Stimulated activated CD4-positive, alpha-beta T cell treated with anti-CD3 and anti-CD28 coated beads, Interleukin-12 subunit alpha, Interleukin-12 subunit beta, amount 100 ng/mL, for 24 hours (primary cell): ENCODE results near the gene MRPS5.
"Not testable (repeated sequence)": the region's sequence is repeated elsewhere in the genome, so short reads cannot be mapped to it uniquely, and the experiment has no call there.

Source experiments
- DNase-seq, 2 experiments: peaks; one replicate each; pipeline ENCODE4 v3.0.0-alpha.2; 2020; ENCODE audit warnings: low read depth in 2 of 2

Gene MRPS5

DNA sequence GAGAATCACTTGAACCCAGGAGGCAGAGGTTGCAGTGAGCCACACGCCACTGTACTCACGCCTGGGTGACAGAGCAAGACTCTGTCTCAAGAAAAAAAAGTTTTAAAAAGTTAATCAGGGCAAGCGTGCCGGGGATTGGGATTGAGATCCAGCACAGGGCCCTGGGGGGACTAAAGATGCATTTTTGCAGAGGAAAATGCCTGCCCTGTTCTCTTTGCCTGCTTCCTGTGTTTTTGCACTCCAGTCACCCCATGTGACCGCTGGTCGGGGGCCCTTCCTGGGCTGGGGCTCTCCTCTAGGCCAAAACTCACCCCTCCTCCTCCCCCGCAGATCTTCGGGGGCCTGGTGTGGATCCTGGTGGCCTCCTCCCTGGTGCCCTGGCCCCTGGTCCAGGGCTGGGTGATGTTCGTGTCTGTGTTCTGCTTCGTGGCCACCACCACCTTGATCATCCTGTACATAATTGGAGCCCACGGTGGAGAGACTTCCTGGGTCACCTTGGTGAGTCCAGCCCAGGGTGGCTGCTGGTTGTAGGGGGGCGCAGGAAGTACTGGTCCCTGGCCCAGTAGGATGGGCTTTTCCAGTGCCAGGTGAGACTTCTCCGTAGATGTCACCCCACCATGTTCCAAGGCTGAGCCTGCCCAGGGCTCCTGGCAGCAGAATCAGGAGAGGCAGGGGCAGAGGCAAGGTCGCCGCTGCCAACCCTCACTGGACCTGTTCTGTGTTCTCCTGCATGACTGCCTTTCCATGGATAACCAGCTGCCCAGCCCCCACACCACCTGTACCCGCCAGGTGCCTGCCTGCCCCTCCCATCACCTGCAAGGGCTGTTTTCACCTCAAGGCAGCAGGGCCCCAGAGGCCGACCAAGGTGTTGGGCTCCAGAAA is 73.7 kb downstream of the MRPS5 start:
- no peak for DNase-seq

DNA sequence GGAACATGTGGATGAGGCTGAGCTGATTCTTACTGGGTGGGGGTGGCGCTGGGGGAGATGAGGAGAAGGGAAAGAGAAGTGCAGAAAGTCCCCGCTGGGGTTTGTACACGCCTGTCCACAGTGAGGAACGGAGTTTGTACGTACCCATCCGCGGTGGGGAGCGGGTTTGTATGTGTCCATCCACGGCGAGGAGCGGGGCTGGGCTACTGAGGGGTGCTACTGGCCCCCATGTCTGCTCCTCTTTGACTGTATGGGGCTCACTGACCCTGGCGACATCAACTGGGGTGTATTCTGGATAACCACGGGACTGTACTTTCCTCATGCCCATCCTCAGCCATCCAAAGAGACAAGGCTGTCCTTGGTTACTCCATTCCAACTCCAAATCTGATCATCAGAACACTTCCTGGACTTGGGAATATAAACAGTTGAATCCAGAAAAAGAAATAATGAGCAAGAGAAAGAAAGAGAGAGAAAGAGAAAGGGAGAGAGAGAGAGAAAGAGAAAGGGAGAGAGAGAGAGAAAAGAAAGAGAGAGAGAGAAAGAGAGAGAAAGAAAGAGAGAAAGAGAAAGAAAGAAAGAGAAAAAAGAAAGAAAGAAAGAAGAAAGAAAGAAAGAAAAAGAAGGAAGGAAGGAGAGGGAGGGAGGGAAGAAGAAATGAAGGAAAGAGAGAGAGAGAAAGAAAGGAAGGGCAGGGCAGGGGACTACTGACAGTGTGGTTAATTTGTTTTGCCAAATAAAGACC is 75.1 kb downstream of the MRPS5 start:
- DNase-seq, result no peak

DNA sequence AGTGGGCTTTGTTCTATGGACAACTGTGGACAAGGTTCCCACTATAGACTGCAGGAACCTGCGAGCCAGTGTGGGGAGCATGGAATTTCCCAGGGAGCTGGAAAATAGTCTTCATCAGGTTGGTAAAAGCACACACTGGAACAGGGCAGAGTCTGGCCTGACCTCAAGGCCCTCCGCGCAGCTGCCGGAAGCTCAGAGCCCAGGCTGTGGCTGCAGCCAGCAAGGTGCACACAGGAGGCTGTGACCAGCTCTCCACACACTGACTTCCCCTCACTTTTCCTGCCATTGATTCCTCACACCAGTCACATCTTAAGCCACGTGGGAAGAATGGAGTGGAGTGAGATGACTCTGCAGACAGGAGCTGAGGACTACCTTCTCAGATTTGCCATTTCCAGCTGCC is 77.0 kb downstream of the MRPS5 start:
- DNase-seq, result no peak

DNA sequence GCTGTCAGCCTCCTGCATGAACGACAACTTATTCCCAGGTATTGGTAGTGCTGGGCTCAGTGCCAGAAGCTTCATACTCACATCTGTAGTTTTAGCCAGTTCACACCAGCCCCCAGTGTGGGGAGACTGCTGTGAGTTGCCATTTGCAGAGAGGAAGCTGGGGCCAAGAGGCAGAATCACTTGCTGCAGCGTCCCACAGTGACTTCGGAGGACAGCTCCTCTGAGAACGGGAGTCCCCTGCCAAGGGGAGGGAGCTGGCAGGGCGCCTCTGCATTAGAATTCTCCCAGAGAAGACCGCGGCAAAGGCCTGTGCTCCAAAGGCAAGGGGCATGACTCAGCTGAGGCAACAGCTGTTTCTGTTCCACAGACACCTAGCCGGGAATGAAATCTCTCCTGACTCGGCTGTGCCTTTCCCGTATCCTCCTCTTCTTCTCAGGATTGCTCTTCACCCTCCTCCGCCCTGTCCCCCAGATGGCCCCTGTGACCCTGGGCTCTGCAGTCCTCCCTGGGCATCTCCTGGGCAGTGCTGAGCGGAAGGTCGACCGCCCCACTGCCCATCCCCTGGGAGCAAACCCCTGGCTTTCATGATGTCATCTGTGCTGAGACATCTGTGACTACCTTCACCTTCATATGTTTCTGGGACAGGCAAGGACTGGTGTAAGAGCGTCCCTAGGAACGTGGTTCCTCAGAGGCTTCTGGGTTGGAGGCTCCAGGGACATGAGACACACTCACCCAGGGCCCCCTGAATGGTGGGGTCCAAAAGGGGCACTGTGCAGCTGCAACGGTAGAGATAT is 78.1 kb downstream of the MRPS5 start:
- DNase-seq, result no peak

DNA sequence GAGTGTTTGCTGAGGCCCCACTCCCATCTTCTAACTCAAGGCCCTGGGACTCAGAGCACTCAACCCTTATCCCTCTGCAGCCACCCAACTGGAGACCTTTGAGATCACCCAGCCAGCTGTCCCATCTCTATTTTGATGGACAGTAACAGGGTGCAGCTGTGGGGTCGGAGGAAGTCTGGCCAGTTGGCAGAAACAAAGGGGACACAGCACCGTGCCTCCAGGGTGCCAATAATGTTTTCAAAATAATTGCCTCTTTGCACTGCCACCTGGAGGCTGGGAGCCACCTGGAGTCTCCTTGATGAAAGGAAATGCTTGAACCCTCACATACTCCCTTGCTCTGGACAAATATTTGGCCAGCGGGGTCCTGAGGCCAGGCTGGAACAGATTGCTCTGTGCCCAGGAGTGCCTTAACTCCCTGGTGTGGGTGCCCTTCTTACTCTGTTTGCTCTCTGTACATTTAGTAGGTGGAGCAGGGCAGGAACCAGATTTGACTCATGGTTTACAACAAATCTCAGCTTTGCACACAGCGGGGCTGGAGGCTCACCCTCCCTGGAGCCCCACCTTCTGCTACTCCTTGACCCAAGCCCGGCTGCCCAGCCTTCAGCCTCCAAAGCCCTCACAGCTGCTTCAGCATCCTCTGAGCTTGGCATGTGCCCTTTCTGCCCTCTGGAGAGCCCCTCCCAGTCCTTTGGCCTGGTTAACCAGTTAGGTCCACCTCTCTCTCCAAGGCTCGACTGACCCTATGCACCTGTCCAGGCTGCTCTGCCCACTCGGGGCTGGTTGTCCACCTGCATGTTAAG is 78.9 kb downstream of the MRPS5 start:
- no peak for DNase-seq

DNA sequence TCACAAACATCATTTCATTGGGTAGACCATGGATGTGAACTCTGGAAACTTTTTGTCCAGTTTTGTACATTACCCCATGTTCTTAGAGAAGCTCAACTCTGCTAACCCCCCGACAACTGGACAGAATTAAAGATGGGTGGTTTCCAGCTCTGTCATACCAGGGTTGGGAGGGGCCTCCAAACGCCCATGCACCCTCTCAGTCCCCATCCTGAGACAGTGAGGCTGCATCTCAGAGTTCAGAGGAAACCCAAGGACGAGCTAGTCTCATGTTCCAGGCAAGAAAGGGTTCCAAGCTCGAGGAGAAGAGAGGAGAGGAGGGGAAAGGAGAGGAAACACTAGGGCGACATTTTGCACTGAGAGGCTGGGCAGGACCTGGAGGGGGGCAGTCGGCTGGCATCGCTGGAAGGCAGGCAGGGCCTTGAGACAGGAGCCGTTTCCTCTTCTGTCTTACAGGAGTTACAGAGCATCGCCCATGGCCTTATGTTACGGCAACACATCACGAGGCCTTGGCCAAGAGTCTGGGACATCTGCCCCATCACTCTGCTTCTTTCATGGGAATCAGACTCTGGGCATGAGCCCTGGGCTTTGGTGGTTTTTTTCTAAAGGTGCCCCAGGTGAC is 79.7 kb downstream of the MRPS5 start:
- DNase-seq, result no peak

DNA sequence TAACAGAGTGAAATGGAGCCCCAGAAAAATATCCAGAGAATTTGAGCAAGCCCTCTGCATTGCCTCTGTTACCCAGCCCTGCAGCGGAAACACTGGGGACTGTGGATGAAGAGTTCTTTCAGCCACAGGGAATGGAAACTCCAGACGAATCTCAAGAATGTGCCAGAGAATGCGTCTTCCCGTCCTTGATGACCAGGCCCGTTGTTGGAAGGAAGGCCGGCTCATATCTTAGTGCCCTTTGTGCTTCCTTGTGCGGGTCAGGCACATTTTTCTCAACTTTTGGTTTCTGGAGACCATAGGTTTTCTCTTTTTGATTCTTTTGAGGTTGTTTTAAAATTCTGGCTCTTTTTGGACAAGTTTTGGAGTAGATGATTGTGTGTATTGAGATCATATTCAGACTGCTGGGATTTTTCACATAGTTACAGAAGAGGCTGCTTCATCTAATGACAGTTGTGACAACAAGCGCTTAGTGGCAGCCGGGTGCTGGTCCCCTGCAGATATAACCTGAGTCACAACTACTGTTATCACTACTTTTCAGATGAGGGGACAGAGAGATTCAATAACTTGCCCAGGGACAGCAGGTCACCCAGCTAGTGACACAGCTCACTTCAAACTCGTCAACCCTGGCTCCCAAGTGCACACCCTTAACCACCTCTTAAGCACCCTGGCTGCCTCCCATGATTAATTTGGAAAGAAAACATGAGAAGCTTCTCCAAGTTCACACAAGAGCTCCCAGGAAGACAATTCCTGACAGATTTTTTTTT is 80.4 kb downstream of the MRPS5 start:
- DNase-seq, result no peak

DNA sequence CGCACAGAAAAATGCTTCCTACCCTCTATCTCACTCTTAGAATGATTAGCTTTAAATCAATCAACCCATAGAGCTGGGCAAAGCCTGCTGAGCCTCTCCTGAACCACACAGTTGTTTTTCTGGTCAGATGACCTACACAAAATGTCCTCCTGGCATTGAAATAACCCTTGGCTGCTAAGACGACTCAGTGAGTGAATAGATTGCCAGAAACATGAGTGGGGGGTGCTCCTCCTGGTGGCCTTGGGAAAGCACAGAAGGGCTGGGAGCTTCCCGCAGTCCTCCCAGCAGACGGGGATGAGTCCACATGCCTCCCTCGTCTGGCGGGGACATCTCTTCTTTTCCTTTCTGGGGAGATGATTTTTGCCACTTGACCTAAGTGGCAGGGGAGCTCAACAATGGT is 81.2 kb downstream of the MRPS5 start:
- no peak for DNase-seq

DNA sequence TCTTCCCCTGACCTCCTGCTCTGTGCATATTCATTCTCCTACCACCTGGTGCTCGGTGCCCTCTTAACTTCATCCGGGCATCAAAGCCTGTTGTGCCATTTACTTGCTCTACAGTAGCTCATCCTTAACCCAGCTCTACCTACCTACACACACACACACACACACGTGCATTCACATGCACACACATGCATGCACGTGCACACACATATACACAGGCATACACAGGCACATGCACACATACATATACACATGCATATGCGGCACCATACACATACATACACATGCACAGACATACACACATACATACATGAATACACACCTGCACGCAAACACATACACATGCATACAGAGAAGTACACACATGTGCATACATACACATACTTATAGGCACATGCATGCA is 81.6 kb downstream of the MRPS5 start:
- no peak for DNase-seq

DNA sequence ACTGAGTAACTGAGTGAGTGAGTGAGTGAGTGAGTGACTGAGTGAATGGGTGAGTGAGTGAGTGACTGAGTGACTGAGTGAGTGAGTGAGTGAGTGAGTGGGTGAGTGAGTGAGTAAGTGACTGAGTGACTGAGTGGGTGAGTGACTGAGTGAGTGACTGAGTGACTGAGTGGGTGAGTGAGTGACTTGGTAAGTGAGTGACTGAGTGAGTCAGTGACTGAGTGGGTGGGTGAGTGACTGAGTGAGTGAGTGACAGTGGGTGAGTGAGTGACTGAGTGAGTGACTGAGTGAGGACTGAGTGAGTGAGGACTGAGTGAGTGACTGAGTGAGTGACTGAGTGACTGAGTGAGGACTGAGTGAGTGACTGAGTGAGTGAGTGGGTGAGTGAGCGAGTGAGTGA is 82.2 kb downstream of the MRPS5 start:
- no peak for DNase-seq

DNA sequence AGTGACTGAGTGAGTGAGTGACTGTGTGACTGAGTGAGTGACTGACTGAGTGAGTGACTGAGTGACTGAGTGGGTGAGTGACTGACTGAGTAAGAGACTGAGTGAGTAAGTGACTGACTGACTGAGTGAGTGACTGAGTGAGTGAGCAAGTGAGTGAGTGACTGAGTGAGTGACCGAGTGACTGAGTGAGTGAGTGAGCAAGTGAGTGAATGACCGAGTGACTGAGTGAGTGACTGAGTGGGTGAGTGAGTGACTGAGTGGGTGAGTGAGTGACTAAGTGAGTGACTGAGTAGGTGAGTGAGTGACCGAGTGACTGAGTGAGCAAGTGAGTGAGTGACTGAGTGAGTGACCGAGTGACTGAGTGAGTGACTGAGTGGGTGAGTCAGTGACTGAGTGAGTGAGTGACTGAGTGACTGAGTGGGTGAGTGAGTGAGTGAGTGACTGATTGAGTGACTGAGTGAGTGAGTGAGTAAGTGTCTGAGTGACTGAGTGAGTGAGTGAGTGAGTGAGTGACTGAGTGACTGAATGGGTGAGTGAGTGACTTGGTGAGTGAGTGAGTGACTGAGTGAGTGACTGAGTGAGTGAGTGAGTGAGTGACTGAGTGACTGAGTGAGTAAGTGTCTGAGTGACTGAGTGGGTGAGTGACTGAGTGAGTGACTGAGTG is 82.8 kb downstream of the MRPS5 start:
- DNase-seq, result no peak

DNA sequence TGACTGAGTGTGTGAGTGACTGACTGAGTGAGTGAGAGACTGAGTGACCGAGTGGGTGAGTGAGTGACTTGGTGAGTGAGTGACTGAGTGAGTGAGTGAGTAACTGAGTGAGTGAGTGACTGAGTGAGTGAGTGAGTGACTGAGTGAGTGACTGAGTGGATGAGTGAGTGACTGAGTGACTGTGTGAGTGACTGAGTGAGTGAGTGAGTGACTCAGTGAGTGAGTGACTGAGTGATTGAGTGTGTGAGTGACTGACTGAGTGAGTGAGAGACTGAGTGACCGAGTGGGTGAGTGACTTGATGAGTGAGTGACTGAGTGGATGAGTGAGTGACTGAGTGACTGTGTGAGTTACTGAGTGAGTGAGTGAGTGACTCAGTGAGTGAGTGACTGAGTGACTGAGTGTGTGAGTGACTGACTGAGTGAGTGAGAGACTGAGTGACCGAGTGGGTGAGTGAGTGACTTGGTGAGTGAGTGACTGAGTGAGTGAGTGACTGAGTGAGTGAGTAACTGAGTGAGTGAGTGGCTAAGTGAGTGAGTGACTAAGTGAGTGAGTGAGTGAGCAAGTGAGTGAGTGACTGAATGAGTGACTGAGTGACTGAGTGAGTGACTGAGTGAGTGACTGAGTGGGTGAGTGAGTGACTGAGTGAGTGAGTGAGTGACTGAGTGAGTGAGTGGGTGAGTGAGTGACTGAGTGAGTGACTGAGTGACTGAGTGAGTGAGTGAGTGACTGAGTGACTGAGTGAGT is 83.6 kb downstream of the MRPS5 start:
- DNase-seq, result not testable (repeated sequence)

DNA sequence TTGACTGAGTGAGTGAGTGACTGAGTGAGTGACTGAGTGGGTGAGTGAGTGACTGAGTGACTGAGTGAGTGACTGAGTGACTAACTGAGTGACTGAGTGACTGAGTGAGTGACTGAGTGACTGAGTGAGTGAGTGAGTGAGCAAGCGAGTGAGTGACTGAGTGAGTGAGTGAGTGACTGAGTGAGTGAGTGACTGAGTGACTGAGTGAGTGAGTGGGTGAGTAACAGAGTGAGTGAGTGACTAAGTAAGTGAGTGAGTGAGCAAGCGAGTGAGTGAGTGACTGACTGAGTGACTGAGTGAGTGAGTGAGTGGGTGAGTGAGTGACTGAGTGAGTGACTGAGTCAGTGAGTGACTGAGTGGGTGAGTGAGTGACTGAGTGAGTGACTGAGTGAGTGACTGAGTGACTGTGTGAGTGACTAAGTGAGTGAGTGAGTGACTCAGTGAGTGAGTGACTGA is 84.2 kb downstream of the MRPS5 start:
- no peak for DNase-seq

DNA sequence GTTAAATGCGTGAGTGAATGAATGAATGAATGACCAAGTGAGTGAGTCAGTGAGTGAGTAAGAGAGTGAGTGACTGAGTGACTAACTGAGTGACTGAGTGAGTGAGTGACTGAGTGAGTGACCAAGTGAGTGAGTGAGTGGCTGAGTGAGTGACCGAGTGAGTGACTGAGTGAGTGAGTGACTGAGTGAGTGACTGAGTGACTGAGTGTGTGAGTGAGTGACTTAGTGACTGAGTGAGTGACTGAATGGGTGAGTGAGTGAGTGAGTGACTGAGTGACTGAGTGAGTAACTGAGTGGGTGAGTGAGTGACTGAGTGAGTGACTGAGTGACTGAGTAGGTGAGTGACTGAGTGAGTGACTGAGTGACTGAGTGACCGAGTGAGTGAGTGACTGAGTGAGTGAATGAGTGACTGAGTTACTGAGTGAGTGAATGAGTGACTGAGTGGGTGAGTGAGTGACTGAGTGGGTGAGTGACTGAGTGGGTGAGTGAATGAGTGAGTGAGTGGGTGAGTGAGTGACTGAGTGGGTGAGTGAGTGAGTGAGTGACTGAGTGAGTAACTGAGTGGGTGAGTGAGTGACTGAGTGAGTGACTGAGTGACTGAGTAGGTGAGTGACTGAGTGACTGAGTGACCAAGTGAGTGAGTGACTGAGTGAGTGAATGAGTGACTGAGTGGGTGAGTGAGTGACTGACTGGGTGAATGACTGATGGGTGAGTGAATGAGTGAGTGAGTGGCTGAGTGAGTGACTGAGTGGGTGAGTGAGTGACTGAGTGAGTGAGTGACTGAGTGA is 84.8 kb downstream of the MRPS5 start:
- DNase-seq, result no peak
